DND-41 (cell line): Measurements from ENCODE around the gene TWIST2.

Experiments
- ATAC-seq: fragments of 200-7000 bp; cut with Tn5 transposase; 3 replicates; pipeline ENCODE4 v1.9.1; 2021; ENCODE audit warnings: low read depth; ENCODE audit not compliant: insufficient read depth
- DNase-seq: peaks from one replicate; pipeline ENCODE4 v3.0.0-alpha.2; 2020
- H2AFZ ChIP-seq: 2 replicates; pipeline ENCODE4 v1.6.0; 2012; ENCODE audit warnings: low read depth, low read length
- H3K27ac ChIP-seq: 2 replicates; pipeline ENCODE4 v1.5.1; 2012; ENCODE audit warnings: low read length, inconsistent platforms
- H3K27me3 ChIP-seq: fragments of 200-600 bp; sonication (generic); 2 replicates; pipeline ENCODE4 v1.6.0; 2012; ENCODE audit warnings: low read length, mild to moderate bottlenecking, inconsistent platforms; ENCODE audit not compliant: insufficient read depth, poor library complexity
- H3K36me3 ChIP-seq: 2 replicates; pipeline ENCODE4 v1.5.1; 2012; ENCODE audit warnings: low read length, inconsistent platforms; ENCODE audit not compliant: insufficient read depth
- H3K4me1 ChIP-seq: 2 replicates; pipeline ENCODE4 v1.5.1; 2012; ENCODE audit warnings: mild to moderate bottlenecking, low read length; ENCODE audit not compliant: insufficient read depth
- H3K4me2 ChIP-seq: 2 replicates; pipeline ENCODE4 v1.6.0; 2012; ENCODE audit warnings: mild to moderate bottlenecking, moderate library complexity, low read length, inconsistent platforms; ENCODE audit not compliant: insufficient read depth
- H3K4me3 ChIP-seq, 2 experiments: fragments of 200-600 bp in 1 of 2; shearing (Covaris generic) in 1 of 2; 2 replicates each; pipeline ENCODE4 v1.5.1; 2012 to 2016; ENCODE audit warnings: inconsistent platforms in 2 of 2, low read length in 2 of 2, mild to moderate bottlenecking in 2 of 2, low read depth in 1 of 2, moderate library complexity in 1 of 2
- H3K79me2 ChIP-seq: 2 replicates; pipeline ENCODE4 v1.6.0; 2012; ENCODE audit warnings: low read length, inconsistent platforms; ENCODE audit not compliant: insufficient read depth
- H3K9ac ChIP-seq: 2 replicates; pipeline ENCODE4 v1.6.0; 2012; ENCODE audit warnings: low read depth, mild to moderate bottlenecking, inconsistent platforms, low read length, moderate library complexity
- H3K9me3 ChIP-seq: 2 replicates; pipeline ENCODE4 v1.5.1; 2012; ENCODE audit warnings: low read length, moderate library complexity, mild to moderate bottlenecking, inconsistent platforms; ENCODE audit not compliant: insufficient read depth, severe bottlenecking
- H4K20me1 ChIP-seq: 2 replicates; pipeline ENCODE4 v1.6.0; 2012; ENCODE audit warnings: low read length; ENCODE audit not compliant: insufficient read depth
- CTCF ChIP-seq: IDR thresholded peaks from 2 replicates; pipeline ENCODE4 v1.5.1; 2012; ENCODE audit warnings: borderline replicate concordance, low read length, moderate library complexity, mild to moderate bottlenecking; ENCODE audit not compliant: poor library complexity, severe bottlenecking; ENCODE audit errors: extremely low read depth
- EZH2 ChIP-seq: IDR thresholded peaks from 3 replicates; pipeline ENCODE4 v1.6.1; 2012; ENCODE audit warnings: borderline replicate concordance, low read depth, mild to moderate bottlenecking, moderate library complexity, low read length, inconsistent platforms; ENCODE audit not compliant: severe bottlenecking

Gene TWIST2

GRCh38 chr2:238869293-238870124 lies 21.6 kb downstream of the TWIST2 start:
- Histone ChIP-seq H3K27me3 (no peaks in the 10 kb centered on the region), H3K36me3 (no peaks in the 10 kb centered on the region), H3K79me2 (no peaks in the 10 kb centered on the region), H3K4me3 (no peak overlapping the region), H3K4me2 (no peak overlapping the region), H3K9me3 (no peaks in the 10 kb centered on the region), H3K9ac (no peak overlapping the region), H3K4me1 (no peaks in the 10 kb centered on the region), H3K27ac (no peak overlapping the region), H4K20me1 (peaks cover 6% of the 10 kb centered on the region; the same call in 1 of the 2 replicates), H2AFZ (no peak overlapping the region)
- ATAC-seq (peak; percentile 45; the same call in 2 of the 3 replicates), DNase-seq (no peak)
- TF ChIP-seq CTCF (no peak), EZH2 (no peak)

DNA sequence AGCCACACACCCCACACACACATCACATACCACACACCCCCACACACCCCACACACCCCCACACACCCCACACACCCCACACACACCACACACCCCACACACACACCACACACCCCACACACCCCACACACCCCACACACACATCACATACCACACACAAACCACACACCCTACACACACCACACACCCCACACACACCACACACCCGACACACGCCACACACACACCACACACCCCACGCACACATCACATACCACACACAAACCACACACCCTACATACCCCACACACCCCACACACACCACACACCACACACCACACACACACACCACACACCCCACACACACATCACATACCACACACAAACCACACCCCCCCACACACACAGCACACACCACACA lies 22.4 kb downstream of the TWIST2 start:
- H3K4me3 ChIP-seq = no peak overlapping the region
- H3K4me2 ChIP-seq = no peak overlapping the region
- ATAC-seq (no peak), DNase-seq (no peak)
- peaks cover 6% of the 10 kb centered on the region; the same call in 1 of the 2 replicates for H4K20me1 ChIP-seq
- no peaks in the 10 kb centered on the region for H3K79me2 ChIP-seq
- H3K36me3 ChIP-seq = no peaks in the 10 kb centered on the region
- no peaks in the 10 kb centered on the region for H3K27me3 ChIP-seq
- no peak overlapping the region for H3K9ac ChIP-seq
- no peak for TF ChIP-seq CTCF
- no peaks in the 10 kb centered on the region for H3K4me1 ChIP-seq
- no peak overlapping the region for H2AFZ ChIP-seq
- no peak overlapping the region for H3K27ac ChIP-seq
- no peaks in the 10 kb centered on the region for H3K9me3 ChIP-seq

DNA sequence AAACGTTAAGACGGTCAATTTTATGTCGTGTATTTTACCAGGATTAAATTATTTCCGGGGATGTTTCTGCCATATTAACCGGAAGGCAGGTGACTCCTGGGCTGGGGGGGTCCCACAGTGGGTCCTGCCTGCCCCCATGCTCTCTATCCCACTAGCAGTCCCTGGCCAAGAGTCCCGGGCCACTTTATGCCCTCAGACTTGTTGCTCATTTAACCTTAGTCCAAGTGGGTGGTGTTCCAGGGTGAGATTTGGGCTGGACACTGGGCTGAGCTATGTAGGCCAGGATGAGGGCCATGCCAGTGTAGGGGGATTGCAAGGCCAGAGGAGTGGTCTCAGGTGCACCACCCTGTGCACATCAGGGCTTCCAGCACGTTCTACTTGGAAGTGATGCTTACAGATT lies 24.1 kb downstream of the TWIST2 start:
- DNase-seq (no peak), ATAC-seq (no peak)
- Histone ChIP-seq H3K9me3 (no peaks in the 10 kb centered on the region), H4K20me1 (peaks cover 6% of the 10 kb centered on the region; the same call in 1 of the 2 replicates), H3K36me3 (no peaks in the 10 kb centered on the region), H3K27me3 (no peaks in the 10 kb centered on the region), H3K9ac (no peak overlapping the region), H3K79me2 (no peaks in the 10 kb centered on the region), H3K27ac (no peak overlapping the region), H3K4me3 (no peak overlapping the region), H3K4me1 (no peaks in the 10 kb centered on the region), H3K4me2 (no peak overlapping the region), H2AFZ (no peak overlapping the region)
- TF ChIP-seq EZH2 (no peak), CTCF (no peak)
